UCSD-AML1 (cell line): ENCODE results near the gene CCDC187.

Source experiments
- DNase-seq: peaks from one replicate; lab custom pipeline; 2025; ENCODE audit not compliant: unreplicated experiment; lab: John Stamatoyannopoulos, UW

CCDC187 gene

GRCh38 chr9:136229096-136230065 lies 74.5 kb downstream of the CCDC187 start:
- DNase-seq, result no peak

DNA sequence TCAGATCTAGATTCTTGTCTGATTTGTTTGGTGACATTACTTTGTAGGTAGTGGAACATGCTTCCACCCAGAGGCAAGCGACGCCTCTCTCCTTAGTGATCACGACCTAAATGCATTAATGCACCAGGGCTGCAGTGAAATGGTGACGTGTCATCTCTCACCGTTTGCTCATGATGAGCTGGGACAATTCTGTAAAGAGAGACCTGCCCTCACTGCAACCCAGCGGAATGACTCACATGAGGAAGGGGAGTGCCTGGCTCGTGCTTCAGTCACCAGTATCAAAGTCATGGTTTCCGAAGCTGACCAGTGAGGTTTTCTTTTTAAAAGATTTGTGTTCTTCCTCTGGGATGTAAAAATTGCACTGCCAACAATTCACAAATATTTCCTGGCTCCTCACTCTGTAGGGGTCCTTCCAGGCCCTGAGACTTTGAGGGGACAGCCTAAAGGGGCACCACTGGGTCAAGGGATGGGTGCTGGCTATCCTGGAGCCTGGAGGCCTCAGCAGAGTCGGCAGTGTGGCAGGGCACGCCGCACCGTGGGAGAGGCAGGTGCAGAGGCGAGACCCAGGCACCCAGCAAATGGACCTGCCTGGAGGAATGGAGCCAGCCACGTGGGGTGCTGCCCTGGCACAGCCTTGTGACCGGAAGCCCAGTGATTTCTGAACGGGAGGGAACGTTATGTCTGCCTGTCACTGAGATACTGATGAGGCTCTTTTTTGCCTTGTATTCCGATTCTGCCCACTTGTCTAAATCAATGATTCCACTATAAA lies 75.6 kb downstream of the CCDC187 start:
- DNase-seq, result no peak

- DNase-seq, result no peak
Observed at GRCh38 chr9:136226680-136227407, 77.0 kb downstream of the CCDC187 start.

DNA sequence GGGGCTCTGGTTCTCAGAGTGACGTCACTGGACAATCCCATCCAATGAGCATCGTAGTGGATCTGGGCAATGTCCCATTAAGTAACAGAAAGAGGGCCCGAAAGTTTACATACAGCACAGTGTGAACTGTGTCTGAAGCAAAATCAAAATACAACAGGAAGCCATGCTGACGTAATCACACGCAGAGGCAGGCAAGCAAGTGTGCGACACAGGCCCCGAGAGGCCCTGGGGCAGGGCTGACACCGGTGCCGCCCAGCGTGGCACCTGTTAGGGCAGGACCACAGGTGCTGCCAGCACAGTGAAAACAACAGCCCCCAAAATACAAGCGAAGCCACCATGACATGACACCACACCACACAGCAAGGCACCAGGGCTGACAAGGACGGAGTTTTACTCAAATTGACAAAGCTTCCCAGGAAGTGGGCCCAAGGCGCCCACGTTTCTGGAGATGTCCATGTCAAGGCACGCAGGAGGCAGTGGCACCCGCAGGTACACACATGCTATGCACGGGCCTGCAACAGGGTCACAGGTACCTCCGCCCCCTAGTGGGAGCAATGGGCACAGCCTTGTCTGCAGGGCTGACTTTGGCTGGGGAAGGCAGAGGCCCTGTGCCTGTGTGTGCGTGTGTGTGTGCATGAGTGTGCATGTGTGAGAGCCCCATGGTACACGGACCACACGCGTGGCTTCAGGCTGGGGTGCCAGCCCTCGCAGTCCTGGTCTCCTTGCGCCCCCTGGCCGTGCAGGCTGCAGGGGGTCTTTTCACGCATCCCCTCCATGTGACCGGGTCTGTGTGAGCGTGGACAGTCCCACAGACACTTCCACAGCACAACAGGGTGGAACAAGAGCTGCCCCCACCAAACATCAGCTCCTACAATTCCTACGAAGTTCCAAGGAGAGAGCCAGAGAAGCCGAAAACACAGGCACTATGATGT lies 77.9 kb downstream of the CCDC187 start:
- DNase-seq, result peak; percentile 57

- no peak for DNase-seq
Observed at GRCh38 chr9:136225366-136225747, 78.5 kb downstream of the CCDC187 start.

DNA sequence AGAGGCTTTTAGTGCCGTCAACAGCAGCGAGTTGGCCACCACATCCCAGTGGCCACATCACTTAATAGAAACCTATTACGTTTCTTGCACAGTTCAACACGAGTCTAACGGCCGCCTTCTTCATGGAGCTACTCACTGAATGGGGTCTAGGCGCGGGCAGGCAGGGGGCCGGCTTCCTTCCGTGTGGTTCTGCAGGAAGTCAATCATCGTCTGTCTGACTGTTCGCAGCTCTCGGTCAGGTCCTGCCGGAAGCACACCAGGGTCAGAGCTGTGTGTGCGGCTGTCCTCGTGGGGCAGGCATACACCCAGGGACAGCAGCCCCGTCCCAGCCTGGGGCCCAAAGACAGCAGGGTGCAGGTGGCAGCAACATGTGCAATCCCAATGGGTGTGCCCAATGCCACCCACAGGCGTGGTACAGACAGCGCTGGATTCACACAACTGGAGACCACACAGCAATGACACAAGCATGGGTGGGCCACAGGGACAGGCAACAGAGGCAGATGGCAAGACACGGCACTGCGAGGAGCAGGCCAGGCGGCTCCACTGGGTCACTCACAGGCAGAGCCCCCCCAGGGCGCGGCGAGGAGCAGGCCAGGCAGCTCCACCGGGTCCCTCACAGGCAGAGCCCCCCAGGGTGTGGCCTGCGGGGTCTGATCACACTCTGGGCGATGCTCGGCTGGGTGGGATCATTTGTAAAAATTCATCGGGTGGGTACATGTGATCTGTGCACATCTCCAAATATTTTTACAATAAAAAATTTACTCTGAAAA lies 79.8 kb downstream of the CCDC187 start:
- no peak for DNase-seq

DNA sequence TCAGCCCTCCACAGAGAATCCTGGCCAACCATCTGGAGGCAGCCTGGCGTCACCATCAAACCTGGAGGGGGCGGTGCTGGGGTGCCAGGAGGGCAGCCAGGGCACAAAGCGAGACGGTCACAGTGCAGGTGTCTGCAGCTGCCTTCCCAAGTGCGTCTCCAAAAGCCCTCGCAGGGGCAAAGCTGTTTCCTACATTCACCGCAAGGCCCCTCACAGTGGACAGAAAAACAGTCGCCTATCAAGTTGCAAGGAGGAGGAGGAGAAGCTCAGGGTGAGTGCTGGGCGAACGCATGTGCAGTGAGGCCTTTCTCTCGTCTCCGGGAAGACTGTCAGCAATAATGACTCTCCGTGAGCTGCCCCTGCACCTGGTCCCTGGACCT lies 81.0 kb downstream of the CCDC187 start:
- DNase-seq, result no peak

GRCh38 chr9:136222166-136222905 lies 81.6 kb downstream of the CCDC187 start:
- DNase-seq, result no peak

- DNase-seq, result no peak
Observed at GRCh38 chr9:136220017-136220729, 83.7 kb downstream of the CCDC187 start.

- DNase-seq, result no peak
Observed at GRCh38 chr9:136219276-136219675, 84.6 kb downstream of the CCDC187 start.

- no peak for DNase-seq
Observed at GRCh38 chr9:136218673-136219072, 85.2 kb downstream of the CCDC187 start.

DNA sequence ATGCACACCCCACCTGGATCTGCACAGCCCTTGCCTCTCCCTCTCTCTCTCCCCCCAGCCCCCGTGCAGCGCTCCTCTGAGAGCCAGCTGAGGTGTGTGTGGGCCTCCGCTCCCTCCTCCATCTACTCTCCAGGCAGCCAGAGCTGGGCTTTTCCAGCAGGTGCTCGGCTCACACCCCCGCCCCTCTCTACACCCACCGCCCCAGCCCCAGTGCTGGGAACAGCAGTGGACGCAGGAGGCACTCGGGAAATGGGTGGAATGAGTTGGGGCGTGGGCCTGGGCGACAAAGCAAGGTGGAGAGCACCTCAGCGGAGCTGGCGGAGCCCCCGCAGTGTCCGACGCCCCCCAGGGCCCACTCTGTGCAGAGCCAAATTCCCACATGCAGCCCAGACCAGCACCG lies 85.6 kb downstream of the CCDC187 start:
- no peak for DNase-seq

GRCh38 chr9:136216541-136217244 lies 87.2 kb downstream of the CCDC187 start:
- DNase-seq, result no peak

DNA sequence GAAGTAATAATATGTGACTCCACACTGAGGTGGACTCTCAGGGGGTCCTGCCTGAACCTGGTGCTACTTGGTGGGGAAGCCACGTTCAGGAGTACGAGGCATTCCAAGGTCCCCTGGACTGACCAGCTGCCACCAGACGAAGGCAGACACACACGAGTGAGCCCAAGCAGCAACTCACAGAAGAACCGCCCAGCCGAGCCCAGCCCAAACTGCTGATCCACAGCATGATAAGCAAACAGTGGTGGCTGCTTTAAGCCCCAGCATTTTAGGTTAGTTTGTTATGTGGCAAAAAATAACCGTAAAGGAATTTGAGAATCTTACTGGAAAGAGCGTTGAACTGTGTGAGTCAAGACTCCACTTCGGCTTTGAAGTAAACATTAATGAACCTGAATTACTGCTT lies 90.2 kb downstream of the CCDC187 start:
- DNase-seq, result no peak

DNA sequence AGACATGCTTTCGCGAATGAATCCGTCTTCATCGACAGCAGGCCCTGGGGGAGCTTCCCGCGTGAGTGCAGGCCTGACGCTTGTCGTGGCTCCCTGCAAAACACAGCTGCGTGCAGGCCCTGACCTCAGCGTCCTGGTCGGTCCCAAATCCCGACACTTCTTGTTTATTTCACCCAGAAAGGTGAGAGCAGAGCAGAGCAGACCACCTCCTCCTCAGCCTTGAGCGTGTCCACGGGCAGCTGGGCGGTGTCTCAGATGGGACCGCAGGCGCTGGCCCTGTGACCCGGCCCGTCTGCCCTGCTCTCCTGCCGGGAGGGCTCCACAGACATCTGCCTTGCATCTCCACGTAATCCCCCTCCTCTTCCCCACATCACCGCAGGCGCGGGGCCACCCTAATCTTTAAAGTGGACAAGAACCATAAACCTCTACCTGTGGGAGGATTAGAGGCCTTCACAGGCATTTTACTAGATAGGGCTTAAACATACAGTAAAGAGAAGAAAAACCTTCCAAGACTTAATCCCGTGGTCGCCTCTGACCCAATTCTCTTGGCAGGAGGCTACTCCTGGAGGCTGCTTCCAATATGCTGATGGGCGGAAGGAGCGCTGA lies 91.4 kb downstream of the CCDC187 start:
- no peak for DNase-seq

DNA sequence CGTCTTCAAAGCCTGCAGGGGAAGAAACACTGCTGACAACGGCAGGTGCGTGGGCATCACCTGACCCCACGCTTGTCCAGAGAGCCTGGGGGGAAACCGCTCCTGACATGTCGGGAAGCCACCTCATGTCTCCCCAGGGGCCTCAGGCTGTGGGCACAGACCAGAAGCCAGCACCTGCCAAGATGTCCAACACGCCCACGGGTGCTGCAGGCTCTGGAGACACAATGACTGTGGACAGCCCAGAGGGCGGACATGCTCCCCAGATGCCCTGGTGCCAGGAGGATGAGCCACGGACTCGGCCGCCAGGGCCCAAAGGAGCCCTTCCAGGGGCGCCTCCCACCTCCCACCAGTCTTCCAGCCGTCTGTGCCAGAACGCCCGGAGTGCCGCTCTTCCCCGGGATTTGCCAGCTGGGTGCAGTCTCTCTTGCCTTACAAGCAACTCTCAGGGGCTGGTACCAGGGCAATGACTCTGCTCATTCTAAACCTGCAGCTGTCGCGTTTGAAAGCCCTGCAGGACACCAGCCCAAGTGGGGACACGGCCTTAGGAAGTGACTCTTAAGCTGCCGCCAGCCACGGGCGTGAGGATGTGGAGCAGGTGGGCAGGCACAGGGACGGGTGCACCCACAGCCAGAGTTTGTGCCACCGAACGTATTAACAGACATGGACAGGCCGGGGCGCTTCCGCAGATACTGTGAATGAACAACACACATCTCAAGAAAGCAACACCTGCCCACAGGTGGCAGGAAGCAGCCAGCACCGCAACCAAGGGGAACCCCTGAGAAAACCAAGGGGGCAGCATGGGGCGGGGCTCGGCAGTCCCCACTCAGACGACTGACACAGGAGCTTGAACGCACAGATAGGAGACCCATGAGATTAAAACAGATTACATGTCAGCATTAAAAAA lies 92.2 kb downstream of the CCDC187 start:
- DNase-seq, result no peak
